ENCODE data around the gene MRO. TPM values are rescaled to one million over a fixed set of nuclear protein-coding genes. Genes with fewer than 3 reads are reported as not detected.

The MRO gene
- total RNA-seq, 1 experiment from 2014 or later = 1.7 TPM

DNA sequence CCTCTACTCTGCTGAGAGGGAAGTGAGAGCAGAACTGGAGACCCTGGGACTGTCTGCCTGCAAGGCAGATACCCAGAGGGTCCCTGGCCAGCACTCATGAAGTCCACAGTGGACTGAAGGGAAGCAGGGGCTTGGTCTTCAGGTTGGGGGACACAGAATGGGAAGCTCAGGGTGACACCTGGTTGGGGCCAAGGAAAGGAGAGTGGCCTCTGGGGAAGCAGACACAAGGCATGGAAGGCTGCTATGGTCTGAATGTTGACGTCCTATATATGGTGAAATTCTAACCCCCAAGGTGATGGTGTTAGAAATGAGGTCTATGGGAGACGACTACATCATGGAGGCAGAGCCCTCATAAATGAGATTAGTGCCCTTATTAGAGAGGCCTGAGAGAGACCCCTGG lies 69.3 kb downstream of the MRO start:
- H3K36me3 ChIP-seq (replicated peaks; ENCODE audit: control insufficient read depth, insufficient read depth, low read length) = no peaks in the 10 kb centered on the region
- H3K4me3 ChIP-seq (ENCODE audit: insufficient read depth, low read depth, low read length) = no peak overlapping the region
- no peak for DNase-seq
- H3K27me3 ChIP-seq (ENCODE audit: control insufficient read depth, insufficient read depth, low read length) = no peaks in the 10 kb centered on the region

DNA sequence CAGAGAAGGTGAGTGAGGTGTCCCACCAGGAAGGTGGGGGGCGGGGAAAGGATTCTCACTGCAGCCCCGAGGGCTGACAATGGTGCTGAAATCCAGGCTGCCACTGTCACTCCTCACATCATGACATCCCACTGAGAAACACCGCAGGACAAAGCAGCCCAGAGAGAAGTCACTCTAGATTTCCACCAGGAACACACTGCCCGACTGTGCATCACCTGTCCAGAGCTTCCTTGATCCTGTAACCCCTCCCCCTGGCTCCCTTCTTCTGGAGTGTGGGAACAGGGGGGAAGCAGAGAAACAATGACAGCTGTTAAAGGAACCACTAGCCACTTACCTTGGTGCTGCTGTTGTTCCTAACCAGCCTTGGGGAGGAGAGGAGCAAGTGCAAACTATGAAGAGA lies 69.9 kb downstream of the MRO start:
- no peak for DNase-seq
- no peaks in the 10 kb centered on the region for H3K27me3 ChIP-seq (ENCODE audit: control insufficient read depth, insufficient read depth, low read length)
- no peak overlapping the region for H3K4me3 ChIP-seq (ENCODE audit: insufficient read depth, low read depth, low read length)
- no peaks in the 10 kb centered on the region for H3K36me3 ChIP-seq (replicated peaks; ENCODE audit: control insufficient read depth, insufficient read depth, low read length)

DNA sequence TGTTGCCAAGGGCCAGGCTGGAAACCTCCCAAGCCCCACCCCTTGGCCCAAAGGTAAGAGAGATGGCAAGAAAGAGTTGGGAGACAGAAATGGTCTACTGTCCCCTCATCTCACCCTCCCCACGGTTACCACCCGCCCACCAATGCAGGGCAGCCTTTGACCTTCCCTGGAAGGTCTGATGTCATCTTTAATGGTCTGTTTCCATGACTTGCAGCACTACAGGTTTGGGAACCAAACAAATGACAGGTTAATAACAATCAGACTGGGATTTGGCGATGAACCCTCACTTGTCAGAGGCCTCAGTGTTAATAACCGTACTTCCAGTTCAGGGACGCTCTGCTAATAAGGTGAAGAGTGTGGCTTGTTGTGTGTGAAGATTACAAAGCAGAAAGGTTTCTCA lies 70.4 kb downstream of the MRO start:
- no peaks in the 10 kb centered on the region for H3K27me3 ChIP-seq (ENCODE audit: control insufficient read depth, insufficient read depth, low read length)
- H3K36me3 ChIP-seq (replicated peaks; ENCODE audit: control insufficient read depth, insufficient read depth, low read length) = no peaks in the 10 kb centered on the region
- no peak for DNase-seq
- H3K4me3 ChIP-seq (ENCODE audit: insufficient read depth, low read depth, low read length) = no peak overlapping the region

DNA sequence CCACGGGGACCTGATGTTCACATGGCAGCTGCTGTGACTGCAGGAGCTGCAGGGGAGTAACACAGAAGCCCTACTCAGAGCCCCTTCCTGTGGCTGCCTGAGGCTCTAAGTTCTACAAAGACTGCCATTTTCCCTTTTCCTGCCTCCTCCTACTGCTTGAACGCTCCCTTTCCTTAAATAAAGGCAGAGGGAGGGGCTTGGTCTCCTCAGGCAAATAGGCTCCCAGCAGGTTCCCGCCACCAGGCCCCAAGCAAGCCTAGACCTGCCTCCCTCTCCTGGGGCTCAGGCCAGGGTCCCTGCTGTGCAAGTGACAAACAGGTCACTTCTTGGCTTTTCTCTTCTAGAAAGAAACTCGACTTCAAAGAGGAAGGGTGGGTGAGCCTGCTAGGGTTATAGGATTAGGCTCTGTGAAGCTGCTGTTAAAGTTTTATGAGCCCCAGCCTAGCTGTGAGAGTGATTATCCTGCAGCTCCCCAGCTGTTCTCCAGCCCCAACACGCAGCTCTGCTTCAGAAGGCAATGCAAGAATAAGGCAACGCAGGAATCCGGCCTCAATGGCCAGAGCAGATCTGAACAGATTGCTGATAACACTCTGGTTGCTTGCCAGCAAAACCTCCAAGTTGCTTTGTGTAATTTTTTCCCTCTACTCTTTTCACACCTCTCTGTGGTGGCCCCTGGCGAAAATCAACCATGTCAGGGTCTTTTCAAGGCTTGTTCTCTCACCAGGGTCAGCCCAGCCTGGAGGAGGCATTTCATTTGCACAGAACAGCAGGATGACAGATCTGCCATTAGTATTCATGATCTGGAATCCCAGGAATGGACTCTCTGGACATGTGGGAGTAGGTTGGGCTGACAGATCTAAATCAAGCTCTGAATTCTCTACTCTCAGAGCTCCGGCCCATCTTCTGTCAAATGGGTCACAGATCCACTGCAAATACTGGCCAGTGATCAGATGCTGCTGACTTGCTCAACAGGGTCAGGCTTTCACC lies 71.3 kb downstream of the MRO start:
- H3K4me3 ChIP-seq (ENCODE audit: insufficient read depth, low read depth, low read length) = no peak overlapping the region
- H3K36me3 ChIP-seq (replicated peaks; ENCODE audit: control insufficient read depth, insufficient read depth, low read length) = no peaks in the 10 kb centered on the region
- no peaks in the 10 kb centered on the region for H3K27me3 ChIP-seq (ENCODE audit: control insufficient read depth, insufficient read depth, low read length)
- no peak for DNase-seq

DNA sequence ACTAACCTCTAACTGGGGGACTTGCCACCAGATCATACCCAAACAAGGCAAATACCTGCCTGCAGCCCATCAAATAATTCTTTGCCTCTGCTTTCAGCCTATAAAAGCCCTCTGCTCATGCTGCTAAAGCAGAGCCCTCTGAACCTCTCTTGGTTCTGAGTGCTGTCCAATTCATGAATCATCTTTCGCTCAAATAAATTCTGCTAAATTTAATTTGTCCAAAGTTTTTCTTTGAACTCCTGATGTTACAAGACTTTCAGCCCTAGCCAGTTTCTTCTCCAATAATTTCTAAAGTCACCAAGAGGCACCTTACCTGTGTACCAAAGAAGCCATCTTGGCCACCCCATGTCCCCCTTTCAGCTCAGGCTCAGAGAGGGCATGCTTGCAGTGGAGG lies 72.0 kb downstream of the MRO start:
- DNase-seq = no peak
- Histone ChIP-seq H3K4me3 (ENCODE audit: insufficient read depth, low read depth, low read length) (no peak overlapping the region), H3K27me3 (ENCODE audit: control insufficient read depth, insufficient read depth, low read length) (no peaks in the 10 kb centered on the region), H3K36me3 (replicated peaks; ENCODE audit: control insufficient read depth, insufficient read depth, low read length) (no peaks in the 10 kb centered on the region)

DNA sequence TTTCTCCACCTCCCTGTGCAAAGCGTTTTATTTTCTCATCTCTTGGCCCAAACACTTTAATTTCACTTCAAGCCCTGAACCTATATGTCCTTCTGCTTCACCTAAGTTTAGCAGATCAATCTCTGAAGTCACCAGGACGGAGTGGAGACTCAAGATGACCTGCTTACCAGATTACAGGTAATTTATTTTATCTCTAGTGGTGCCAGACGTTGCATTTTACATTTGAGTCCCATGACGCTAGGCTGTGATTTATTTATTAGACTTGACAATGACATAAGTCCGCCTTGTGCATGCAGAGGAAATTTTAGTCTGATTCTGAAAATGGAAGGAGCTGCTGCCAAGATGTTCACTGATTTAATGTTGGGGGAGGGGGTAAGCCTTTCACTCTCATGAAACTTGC lies 73.9 kb downstream of the MRO start:
- H3K4me3 ChIP-seq (ENCODE audit: insufficient read depth, low read depth, low read length) = no peak overlapping the region
- DNase-seq = no peak
- no peaks in the 10 kb centered on the region for H3K27me3 ChIP-seq (ENCODE audit: control insufficient read depth, insufficient read depth, low read length)
- no peaks in the 10 kb centered on the region for H3K36me3 ChIP-seq (replicated peaks; ENCODE audit: control insufficient read depth, insufficient read depth, low read length)

Other genes with a start within 250 kb of the MRO start
- gene ME2, start 59.1 kb upstream of the MRO start, total RNA-seq (2014; rRNA removed; shearing (Covaris generic)) = 86.0 and 113 TPM in 2 replicates
- 1.9 and 4.9 TPM in 2 replicates for gene ELAC1, start 148.0 kb upstream of the MRO start, total RNA-seq (2014; rRNA removed; shearing (Covaris generic))
- gene SMAD4, start 210.2 kb upstream of the MRO start, total RNA-seq (2014; rRNA removed; shearing (Covaris generic)) = 140 and 154 TPM in 2 replicates

Data from H7 (cell line).